ENCODE results near the gene FOXP1. TPM values are rescaled to one million over a fixed set of nuclear protein-coding genes. Genes with fewer than 3 reads are reported as not detected.

The FOXP1 gene
- total and polyA plus RNA-seq, 2 experiments from 2014 or later = 76.8 to 99.8 TPM

DNA sequence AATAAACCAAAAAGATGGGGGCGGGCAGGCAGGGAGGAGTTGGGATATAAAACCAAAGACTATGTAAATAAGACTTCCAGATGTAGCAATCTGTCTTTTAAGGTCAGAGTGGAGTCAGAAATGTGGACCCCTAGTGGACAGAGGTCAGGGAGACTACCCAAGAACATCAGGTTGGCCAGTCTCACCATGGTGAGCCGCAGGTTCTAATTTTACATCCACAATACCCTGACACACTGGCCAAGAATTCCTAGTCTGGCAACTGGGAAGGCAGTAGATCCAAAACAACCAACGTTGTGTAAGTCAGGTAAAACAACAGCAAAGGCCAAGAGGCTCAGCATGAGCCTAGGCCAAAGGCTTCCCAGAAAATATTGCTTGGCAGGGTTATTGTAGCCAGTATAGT, 203.4 kb downstream of the FOXP1 start:
- TF ChIP-seq EZH2phosphoT487 (IDR thresholded peaks at IDR 0.05; ENCODE audit: low read depth, severe bottlenecking, unreplicated experiment) (no peak), EZH2 (IDR thresholded peaks at IDR 0.05; ENCODE audit: borderline replicate concordance) (no peak), CTCF (IDR thresholded peaks at IDR 0.05; ENCODE audit: poor library complexity) (no peak)
- H3K9me3 ChIP-seq (ENCODE audit: low read depth) = no peaks in the 10 kb centered on the region
- H3K9me2 ChIP-seq (replicated peaks; ENCODE audit: insufficient read depth) = no peaks in the 10 kb centered on the region
- H3K4me2 ChIP-seq = no peak overlapping the region
- H3K4me1 ChIP-seq (ENCODE audit: insufficient read depth) = no peaks in the 10 kb centered on the region
- no peak overlapping the region for H3K4me3 ChIP-seq
- DNase-seq (ENCODE audit: low spot score) = no peak
- H4K20me1 ChIP-seq (ENCODE audit: insufficient read depth, poor library complexity, severe bottlenecking) = no peaks in the 10 kb centered on the region
- H3K27ac ChIP-seq = no peak overlapping the region
- no peaks in the 10 kb centered on the region for H3K36me3 ChIP-seq (replicated peaks; ENCODE audit: insufficient read depth, low read depth)
- H2AFZ ChIP-seq = no peak overlapping the region
- no peaks in the 10 kb centered on the region for H3K27me3 ChIP-seq
- H3K79me2 ChIP-seq = peaks cover 18% of the 10 kb centered on the region
- WGBS (ENCODE audit: low lambda C conversion rate, missing lambda C conversion rate) = 83% methylated on average over 3 of the region's 3 CpGs

- H3K36me3 ChIP-seq (replicated peaks; ENCODE audit: insufficient read depth, low read depth) = no peaks in the 10 kb centered on the region
- H3K4me3 ChIP-seq = no peak overlapping the region
- H3K9me3 ChIP-seq (ENCODE audit: low read depth) = no peaks in the 10 kb centered on the region
- DNase-seq (ENCODE audit: low spot score) = no peak
- H3K9me2 ChIP-seq (replicated peaks; ENCODE audit: insufficient read depth) = no peaks in the 10 kb centered on the region
- no peaks in the 10 kb centered on the region for H3K4me1 ChIP-seq (ENCODE audit: insufficient read depth)
- no peak overlapping the region for H3K4me2 ChIP-seq
- peaks cover 33% of the 10 kb centered on the region for H3K79me2 ChIP-seq
- no peak overlapping the region for H2AFZ ChIP-seq
- no peak overlapping the region for H3K27ac ChIP-seq
- no peaks in the 10 kb centered on the region for H3K27me3 ChIP-seq
- no peaks in the 10 kb centered on the region for H4K20me1 ChIP-seq (ENCODE audit: insufficient read depth, poor library complexity, severe bottlenecking)
- no peak for TF ChIP-seq CTCF (IDR thresholded peaks at IDR 0.05; ENCODE audit: poor library complexity)
- no peak for TF ChIP-seq EZH2phosphoT487 (IDR thresholded peaks at IDR 0.05; ENCODE audit: low read depth, severe bottlenecking, unreplicated experiment)
- no peak for TF ChIP-seq EZH2 (IDR thresholded peaks at IDR 0.05; ENCODE audit: borderline replicate concordance)
- 100% methylated on average over 1 of the region's 1 CpG for WGBS (ENCODE audit: low lambda C conversion rate, missing lambda C conversion rate)
Measured at GRCh38 chr3:71378509-71378908, 205.0 kb downstream of the FOXP1 start.

GRCh38 chr3:71376911-71377310, 206.6 kb downstream of the FOXP1 start:
- no peaks in the 10 kb centered on the region for H3K4me1 ChIP-seq (ENCODE audit: insufficient read depth)
- no peak overlapping the region for H2AFZ ChIP-seq
- 98% methylated on average over 4 of the region's 4 CpGs for WGBS (ENCODE audit: low lambda C conversion rate, missing lambda C conversion rate)
- H3K79me2 ChIP-seq = peaks cover 21% of the 10 kb centered on the region
- H3K27ac ChIP-seq = no peak overlapping the region
- H3K9me3 ChIP-seq (ENCODE audit: low read depth) = no peaks in the 10 kb centered on the region
- H3K9me2 ChIP-seq (replicated peaks; ENCODE audit: insufficient read depth) = no peaks in the 10 kb centered on the region
- no peak overlapping the region for H3K4me2 ChIP-seq
- H3K27me3 ChIP-seq = no peaks in the 10 kb centered on the region
- no peaks in the 10 kb centered on the region for H4K20me1 ChIP-seq (ENCODE audit: insufficient read depth, poor library complexity, severe bottlenecking)
- no peaks in the 10 kb centered on the region for H3K36me3 ChIP-seq (replicated peaks; ENCODE audit: insufficient read depth, low read depth)
- TF ChIP-seq CTCF (IDR thresholded peaks at IDR 0.05; ENCODE audit: poor library complexity) = no peak
- TF ChIP-seq EZH2phosphoT487 (IDR thresholded peaks at IDR 0.05; ENCODE audit: low read depth, severe bottlenecking, unreplicated experiment) = no peak
- no peak for TF ChIP-seq EZH2 (IDR thresholded peaks at IDR 0.05; ENCODE audit: borderline replicate concordance)
- H3K4me3 ChIP-seq = no peak overlapping the region
- DNase-seq (ENCODE audit: low spot score) = no peak

- no peaks in the 10 kb centered on the region for H3K27me3 ChIP-seq
- H4K20me1 ChIP-seq (ENCODE audit: insufficient read depth, poor library complexity, severe bottlenecking) = no peaks in the 10 kb centered on the region
- TF ChIP-seq EZH2 (IDR thresholded peaks at IDR 0.05; ENCODE audit: borderline replicate concordance) (no peak), EZH2phosphoT487 (IDR thresholded peaks at IDR 0.05; ENCODE audit: low read depth, severe bottlenecking, unreplicated experiment) (no peak), CTCF (IDR thresholded peaks at IDR 0.05; ENCODE audit: poor library complexity) (no peak)
- no peak overlapping the region for H3K27ac ChIP-seq
- no peak overlapping the region for H3K4me3 ChIP-seq
- H2AFZ ChIP-seq = no peak overlapping the region
- no peak overlapping the region for H3K4me2 ChIP-seq
- H3K9me2 ChIP-seq (replicated peaks; ENCODE audit: insufficient read depth) = no peaks in the 10 kb centered on the region
- H3K4me1 ChIP-seq (ENCODE audit: insufficient read depth) = no peaks in the 10 kb centered on the region
- peaks cover 21% of the 10 kb centered on the region for H3K79me2 ChIP-seq
- no peaks in the 10 kb centered on the region for H3K36me3 ChIP-seq (replicated peaks; ENCODE audit: insufficient read depth, low read depth)
- no peaks in the 10 kb centered on the region for H3K9me3 ChIP-seq (ENCODE audit: low read depth)
- DNase-seq (ENCODE audit: low spot score) = no peak
- 88% methylated on average over 5 of the region's 5 CpGs for WGBS (ENCODE audit: low lambda C conversion rate, missing lambda C conversion rate)
Measured at GRCh38 chr3:71376503-71376902, 207.0 kb downstream of the FOXP1 start.
